Keratinocyte (primary cell): ENCODE data around the gene TRAF7. TPM values are rescaled to one million over a fixed set of nuclear protein-coding genes. Genes with fewer than 3 reads are reported as not detected.

Experiments used
- DNase-seq: peaks from one replicate; pipeline ENCODE4 v3.0.0-alpha.2; 2011; ENCODE audit warnings: low read depth, missing footprints, low spot score
- FAIRE-seq: peaks from 2 replicates; lab custom pipeline; 2011; peaks lifted over from hg19 to GRCh38; lab: Jason Lieb, UNC
- H2AFZ ChIP-seq: 2 replicates; pipeline ENCODE4 v1.6.0; 2012; ENCODE audit warnings: low read length, control low read depth, inconsistent platforms; ENCODE audit not compliant: control insufficient read depth
- H3K27ac ChIP-seq: 2 replicates; pipeline ENCODE4 v1.5.1; 2011; ENCODE audit warnings: low read length; ENCODE audit not compliant: control insufficient read depth, insufficient read depth
- H3K27me3 ChIP-seq: 3 replicates; pipeline ENCODE4 v1.6.0; 2011; ENCODE audit warnings: low read length; ENCODE audit not compliant: control insufficient read depth, insufficient read depth; ENCODE audit errors: extremely low read depth
- H3K36me3 ChIP-seq, 2 experiments: 2 replicates in 1 of 2; 3 replicates in 1 of 2; pipeline ENCODE4 v1.5.1; 2011; ENCODE audit warnings: low read length in 2 of 2, mild to moderate bottlenecking in 1 of 2; ENCODE audit not compliant: control insufficient read depth in 2 of 2, insufficient read depth in 2 of 2; ENCODE audit errors: extremely low read depth in 1 of 2
- H3K4me1 ChIP-seq: 3 replicates; pipeline ENCODE4 v1.5.1; 2011; ENCODE audit warnings: low read length; ENCODE audit not compliant: control insufficient read depth, insufficient read depth; ENCODE audit errors: extremely low read depth
- H3K4me2 ChIP-seq: 3 replicates; pipeline ENCODE4 v1.6.0; 2011; ENCODE audit warnings: low read depth, low read length; ENCODE audit not compliant: control insufficient read depth, insufficient read depth; ENCODE audit errors: extremely low read depth
- H3K4me3 ChIP-seq, 3 experiments: fragments of 200-600 bp in 1 of 3; sonication (generic) in 1 of 3; 2 replicates in 2 of 3; 3 replicates in 1 of 3; pipeline ENCODE4 v1.5.1; 2011 to 2016; ENCODE audit warnings: low read length in 3 of 3, mild to moderate bottlenecking in 3 of 3, control low read depth in 2 of 3, inconsistent platforms in 1 of 3, low read depth in 1 of 3, mixed read lengths in 1 of 3, mixed run types in 1 of 3, moderate library complexity in 1 of 3; ENCODE audit not compliant: control insufficient read depth in 2 of 3, insufficient read depth in 2 of 3; ENCODE audit errors: extremely low read depth in 1 of 3
- H3K79me2 ChIP-seq: 2 replicates; pipeline ENCODE4 v1.6.0; 2012; ENCODE audit warnings: low read length; ENCODE audit not compliant: control insufficient read depth, insufficient read depth
- H3K9ac ChIP-seq: 3 replicates; pipeline ENCODE4 v1.6.0; 2011; ENCODE audit warnings: low read length; ENCODE audit not compliant: control insufficient read depth, insufficient read depth; ENCODE audit errors: extremely low read depth
- H3K9me1 ChIP-seq: 3 replicates; pipeline ENCODE4 v1.6.0; 2011; ENCODE audit warnings: low read length; ENCODE audit not compliant: control insufficient read depth, insufficient read depth; ENCODE audit errors: extremely low read depth
- H3K9me3 ChIP-seq: 2 replicates; pipeline ENCODE4 v1.5.1; 2012; ENCODE audit warnings: low read depth, low read length; ENCODE audit not compliant: control insufficient read depth
- H4K20me1 ChIP-seq: 3 replicates; pipeline ENCODE4 v1.6.0; 2011; ENCODE audit warnings: low read length; ENCODE audit not compliant: control insufficient read depth, insufficient read depth; ENCODE audit errors: extremely low read depth
- CTCF ChIP-seq, 3 experiments: IDR thresholded peaks in 1 of 3; conservative IDR thresholded peaks in 1 of 3; optimal IDR thresholded peaks in 1 of 3; 2 replicates in 2 of 3; 3 replicates in 1 of 3; pipeline versions ENCODE3 to v1.5.1; 2011; ENCODE audit warnings: low read length in 3 of 3, mild to moderate bottlenecking in 3 of 3, moderate library complexity in 2 of 3, control low read depth in 1 of 3, inconsistent platforms in 1 of 3; ENCODE audit not compliant: insufficient read depth in 2 of 3; ENCODE audit errors: extremely low read depth in 1 of 3
- EZH2 ChIP-seq: IDR thresholded peaks from one replicate; pipeline ENCODE4 v1.6.1; 2012; ENCODE audit warnings: inconsistent platforms, mild to moderate bottlenecking, low read length, moderate library complexity
- dilution Hi-C: fragments of 300-500 bp; cut with MboI; formaldehyde crosslinking; loops from one replicate; pipeline ENCODE4 v1.7.0; 2020; ENCODE audit warnings: low sequenced_read_pairs; ENCODE audit not compliant: extremely low pct_ligation_motif_present
- polyA plus RNA-seq, 5 experiments: library from polyadenylated mRNA; depleted of rRNA in 3 of 5; stranded (reverse) in 3 of 5; stranded (forward) in 1 of 5; unstranded in 1 of 5; fragments of >200 nt; gene quantifications; 1 replicate in 1 of 5; 2 replicates in 3 of 5; 3 replicates in 1 of 5; pipeline versions ENCODE4 v1.2.1 to v1.2.3, GENCODE V29; 2011 to 2012; ENCODE audit warnings: missing spikeins in 2 of 5, low read depth in 1 of 5, low replicate concordance in 1 of 5

Gene TRAF7
- polyA plus RNA-seq, 1 donor (not counting 4 experiments of a cell fraction or from before 2014, with no cell fraction given), result 38.4 TPM

- Histone ChIP-seq H2AFZ (no peak overlapping the region), H3K36me3 (no peaks in the 10 kb centered on the region), H3K9me1 (no peaks in the 10 kb centered on the region), H3K4me3 (no peak overlapping the region), H3K9ac (no peak overlapping the region), H3K27me3 (peaks cover 16% of the 10 kb centered on the region), H3K79me2 (no peaks in the 10 kb centered on the region), H3K4me2 (no peak overlapping the region), H3K27ac (no peak overlapping the region), H3K4me1 (peaks cover 3% of the 10 kb centered on the region), H4K20me1 (no peaks in the 10 kb centered on the region), H3K9me3 (no peaks in the 10 kb centered on the region)
- DNase-seq (no peak), FAIRE-seq (no peak)
- dilution Hi-C loops, result no loop called here
- TF ChIP-seq CTCF (optimal IDR thresholded peaks at IDR 0.05 in 1 of 3, IDR thresholded peaks at IDR 0.05 in 1 of 3, conservative IDR thresholded peaks at IDR 0.05 in 1 of 3; ENCODE audit: extremely low read depth in 1 of 3, insufficient read depth in 2 of 3, low read length in 3 of 3) (no peak), EZH2 (no peak)
Measured at GRCh38 chr16:2189252-2189893, 33.8 kb downstream of the TRAF7 start.

GRCh38 chr16:2190002-2190658 is 34.5 kb downstream of the TRAF7 start:
- dilution Hi-C loops, result no loop called here
- Histone ChIP-seq H3K9ac (no peak overlapping the region), H3K4me3 (no peak overlapping the region), H3K9me3 (no peaks in the 10 kb centered on the region), H3K4me1 (peaks cover 9% of the 10 kb centered on the region), H3K4me2 (no peak overlapping the region), H3K36me3 (no peaks in the 10 kb centered on the region), H3K27ac (no peak overlapping the region), H4K20me1 (no peaks in the 10 kb centered on the region), H2AFZ (no peak overlapping the region), H3K79me2 (no peaks in the 10 kb centered on the region), H3K27me3 (peaks cover 22% of the 10 kb centered on the region), H3K9me1 (no peaks in the 10 kb centered on the region)
- DNase-seq (no peak), FAIRE-seq (no peak)
- no peak for TF ChIP-seq CTCF (optimal IDR thresholded peaks at IDR 0.05 in 1 of 3, IDR thresholded peaks at IDR 0.05 in 1 of 3, conservative IDR thresholded peaks at IDR 0.05 in 1 of 3; ENCODE audit: extremely low read depth in 1 of 3, insufficient read depth in 2 of 3, low read length in 3 of 3)
- no peak for TF ChIP-seq EZH2
